ENCODE data around the gene IGFALS. TPM values are rescaled to one million over a fixed set of nuclear protein-coding genes. Genes with fewer than 3 reads are reported as not detected.

IGFALS gene
- not detected for total RNA-seq

GRCh38 chr16:1793578-1794220 lies at the start of gene IGFALS:
IGFALS (minus strand) TSS chr16:1793705; CDS start chr16:1793652, 53 bp downstream.
- DNase-seq, result no peak

GRCh38 chr16:1839554-1839953 lies 46.0 kb upstream of the IGFALS start:
- DNase-seq, result no peak

- DNase-seq, result no peak
These were observed 40.6 kb upstream of the IGFALS start for GRCh38 chr16:1834096-1834495.

- no peak for DNase-seq
These were observed 39.4 kb upstream of the IGFALS start for GRCh38 chr16:1832838-1833454.

- no peak for DNase-seq
These were observed 37.9 kb upstream of the IGFALS start for GRCh38 chr16:1831186-1832075.

- no peak for DNase-seq
These were observed 36.7 kb upstream of the IGFALS start for GRCh38 chr16:1830213-1830612.

- DNase-seq, result no peak
These were observed 35.3 kb upstream of the IGFALS start for GRCh38 chr16:1828645-1829410.

GRCh38 chr16:1826691-1827573 lies 33.4 kb upstream of the IGFALS start, which contains the start of the genes FAHD1 and HAGH:
FAHD1 (plus strand) TSS chr16:1827206; CDS start chr16:1827239, 33 bp downstream.
HAGH (minus strand) TSS chr16:1826825; CDS start chr16:1826787, 38 bp downstream.
- DNase-seq, result peak; percentile 86

- no peak for DNase-seq
These were observed 32.6 kb upstream of the IGFALS start for GRCh38 chr16:1825864-1826690.

GRCh38 chr16:1825381-1825863 lies 31.9 kb upstream of the IGFALS start:
- no peak for DNase-seq

GRCh38 chr16:1823821-1824220 lies 30.3 kb upstream of the IGFALS start:
- DNase-seq, result no peak

- DNase-seq, result no peak
These were observed 29.3 kb upstream of the IGFALS start for GRCh38 chr16:1822801-1823200.

GRCh38 chr16:1821861-1822611 lies 28.5 kb upstream of the IGFALS start:
- DNase-seq, result no peak

GRCh38 chr16:1820946-1821290 lies 27.4 kb upstream of the IGFALS start:
- DNase-seq, result no peak

GRCh38 chr16:1820096-1820945 lies 26.8 kb upstream of the IGFALS start:
- DNase-seq, result no peak

- DNase-seq, result no peak
These were observed 26.1 kb upstream of the IGFALS start for GRCh38 chr16:1819611-1820010.

GRCh38 chr16:1818873-1819525 lies 25.5 kb upstream of the IGFALS start:
- DNase-seq, result no peak

All from skin of body (tissue), 2 donors.